ENCODE results near the gene COL1A1.
A peak's percentile ranks its signal among the peaks of the same experiment; 100 is the strongest.

COL1A1 gene

DNA sequence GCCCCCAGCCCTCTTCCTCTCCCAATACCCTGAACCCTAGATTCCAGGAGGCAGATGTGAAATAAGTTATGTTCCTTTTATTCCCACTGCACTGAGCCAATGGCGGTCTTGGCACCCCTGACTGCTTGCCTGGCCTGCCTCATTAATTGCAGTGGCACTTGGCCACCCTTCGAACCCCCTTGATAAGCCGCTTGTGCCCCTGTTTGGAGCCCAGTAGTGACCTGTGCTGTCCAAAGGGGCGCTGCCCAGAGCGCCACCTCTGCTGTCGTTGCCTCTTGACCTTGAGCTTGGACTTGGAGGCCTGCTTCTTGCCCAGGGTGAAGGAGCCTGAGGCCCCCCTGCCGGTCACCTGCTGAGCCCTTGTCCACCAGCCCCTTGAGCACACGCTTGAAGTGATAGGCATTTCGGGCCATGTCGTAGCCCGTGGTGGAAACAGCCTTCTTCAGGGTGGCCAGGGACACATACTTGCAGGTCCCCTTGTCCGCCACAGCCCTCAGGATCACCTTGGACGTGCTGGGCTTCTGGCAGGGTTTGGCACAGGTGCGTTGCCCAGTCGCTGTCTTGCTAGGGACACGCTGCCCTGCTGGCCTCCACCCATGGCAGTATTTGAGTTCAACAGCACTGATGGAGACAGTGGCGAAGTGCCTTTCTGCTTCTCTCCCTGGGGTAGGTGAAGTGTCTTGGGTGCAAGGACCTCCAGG lies 29.9 kb downstream of the COL1A1 start:
- no peak for DNase-seq (ENCODE audit: low read depth)

GRCh38 chr17:50170662-50171370 lies 30.6 kb downstream of the COL1A1 start:
- DNase-seq (ENCODE audit: low read depth) = no peak

- no peak for DNase-seq (ENCODE audit: low read depth)
These were observed 31.5 kb downstream of the COL1A1 start for GRCh38 chr17:50169881-50170459.

GRCh38 chr17:50169121-50169764 lies 32.2 kb downstream of the COL1A1 start:
- DNase-seq (ENCODE audit: low read depth) = no peak

- DNase-seq (ENCODE audit: low read depth) = no peak
These were observed 33.1 kb downstream of the COL1A1 start for GRCh38 chr17:50168319-50168718.

DNA sequence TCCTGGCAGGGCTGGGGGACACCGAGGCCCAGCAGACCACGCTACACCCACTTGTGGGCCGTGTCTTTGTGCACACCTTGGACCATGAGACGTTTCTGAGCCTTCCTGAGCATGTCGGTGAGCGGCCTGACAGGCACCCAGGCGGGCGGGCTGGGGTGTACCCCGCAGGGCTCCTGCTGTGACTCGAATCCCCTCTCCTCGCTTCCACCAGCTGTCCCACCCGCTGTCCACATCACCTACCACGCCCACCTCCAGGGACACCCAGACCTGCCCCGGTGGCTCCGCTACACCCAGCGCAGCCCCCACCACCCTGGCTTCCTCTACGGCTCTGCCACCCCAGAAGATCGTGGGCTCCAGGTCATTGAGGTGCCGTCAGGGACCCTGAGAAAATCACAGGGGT lies 34.1 kb downstream of the COL1A1 start:
- DNase-seq (ENCODE audit: low read depth) = no peak

DNA sequence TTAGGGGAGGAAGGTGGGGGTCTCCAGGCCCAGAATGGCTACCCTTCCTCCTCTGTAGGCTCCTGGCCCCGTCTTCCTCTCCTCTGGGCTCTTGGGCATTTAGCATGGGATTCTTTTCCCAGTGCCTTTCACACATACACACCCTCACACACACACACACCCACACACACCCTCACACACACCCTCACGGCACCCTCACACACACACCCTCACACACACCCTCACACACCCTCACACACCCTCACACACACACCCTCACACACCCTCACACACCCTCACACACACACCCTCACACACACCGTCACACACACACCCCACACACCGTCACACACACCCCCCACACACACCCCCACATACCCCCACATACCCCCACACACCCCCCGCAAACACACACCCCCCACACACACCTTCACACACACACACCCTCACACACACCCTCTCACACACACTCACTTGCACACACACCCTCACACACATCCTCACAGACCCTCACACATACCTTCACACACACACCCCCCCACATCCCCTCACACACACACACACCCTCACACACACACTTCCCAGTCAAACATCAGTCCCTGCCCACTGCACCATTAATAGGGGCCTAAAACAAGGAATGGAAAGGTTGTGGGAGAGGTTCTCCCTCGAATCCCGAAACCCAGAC lies 34.8 kb downstream of the COL1A1 start:
- no peak for DNase-seq (ENCODE audit: low read depth)

DNA sequence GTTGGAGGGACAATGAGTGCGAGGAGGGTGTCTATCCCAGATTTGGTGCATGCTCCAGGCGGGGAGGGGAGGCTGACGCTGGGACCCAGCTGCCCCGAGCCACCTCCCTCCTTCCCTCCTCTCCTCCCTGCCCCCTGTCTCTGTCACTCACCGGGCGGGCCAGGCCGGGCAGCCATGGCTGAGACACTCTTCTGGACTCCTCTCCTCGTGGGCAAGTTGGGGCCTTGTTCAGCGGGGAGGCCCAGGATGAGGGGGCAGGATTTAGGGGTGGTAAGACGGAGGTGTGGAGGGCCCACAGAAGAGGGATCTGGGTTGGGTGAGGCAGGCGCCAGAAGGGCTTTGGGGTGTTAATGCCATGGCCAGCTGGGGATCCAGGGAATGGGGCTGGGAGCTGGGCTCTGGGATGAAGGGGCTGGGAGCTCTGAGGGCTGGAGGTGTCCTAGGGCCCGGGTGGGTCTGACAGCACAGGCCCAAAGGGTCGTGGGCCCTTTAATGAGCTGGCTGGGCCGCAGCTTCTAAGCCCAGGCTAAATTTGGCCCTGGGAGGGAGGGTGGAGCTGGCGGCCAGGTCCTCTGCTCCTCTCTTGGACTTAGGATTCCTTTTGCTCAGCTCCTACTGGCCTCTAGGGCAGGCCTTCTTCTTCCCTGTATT lies 35.4 kb downstream of the COL1A1 start, which contains the start of gene SGCA:
Gene SGCA, plus strand, starts transcription at position 139 of the 651 bp plus-strand sequence. Its CDS starts 36 bp downstream, at position 175.
- DNase-seq (ENCODE audit: low read depth) = no peak

GRCh38 chr17:50165466-50165865 lies 36.0 kb downstream of the COL1A1 start:
- DNase-seq (ENCODE audit: low read depth) = no peak

GRCh38 chr17:50165066-50165465 lies 36.4 kb downstream of the COL1A1 start:
- DNase-seq (ENCODE audit: low read depth) = no peak

DNA sequence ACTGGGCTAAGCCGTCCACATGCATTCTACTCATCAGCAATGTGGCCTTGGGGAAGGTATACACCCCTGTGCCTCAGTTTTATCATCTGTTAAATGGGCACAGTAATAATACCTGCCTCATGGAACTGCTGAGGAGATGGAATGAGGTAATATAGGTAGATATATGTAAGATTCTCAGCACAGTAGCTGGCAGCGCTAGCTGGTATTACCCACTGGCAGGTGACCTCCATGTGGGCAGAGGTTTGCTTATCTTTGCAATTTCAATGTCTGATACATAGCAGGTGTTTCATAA lies 36.8 kb downstream of the COL1A1 start:
- DNase-seq (ENCODE audit: low read depth) = no peak

GRCh38 chr17:50163843-50164696 lies 37.4 kb downstream of the COL1A1 start:
- DNase-seq (ENCODE audit: low read depth) = no peak

GRCh38 chr17:50162466-50163254 lies 38.8 kb downstream of the COL1A1 start:
- no peak for DNase-seq (ENCODE audit: low read depth)

DNA sequence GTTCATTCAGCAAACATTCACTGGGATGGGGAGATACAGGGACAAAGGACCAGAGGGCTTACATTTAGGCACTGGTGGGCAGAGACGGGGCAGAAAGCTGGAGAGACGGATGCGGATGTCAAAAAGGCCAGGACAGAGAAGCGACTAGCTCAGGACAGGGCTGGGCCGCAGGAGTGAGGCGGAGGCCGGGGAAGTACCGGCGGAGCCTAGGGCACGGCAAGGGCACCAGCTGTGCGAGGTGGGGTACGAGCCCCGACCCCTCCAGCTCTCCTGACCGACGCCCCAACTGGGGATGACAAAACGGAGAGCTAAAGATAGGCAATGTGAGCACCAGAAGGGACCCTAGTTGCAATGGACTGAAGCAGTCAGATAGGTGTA lies 39.5 kb downstream of the COL1A1 start:
- DNase-seq (ENCODE audit: low read depth) = no peak

DNA sequence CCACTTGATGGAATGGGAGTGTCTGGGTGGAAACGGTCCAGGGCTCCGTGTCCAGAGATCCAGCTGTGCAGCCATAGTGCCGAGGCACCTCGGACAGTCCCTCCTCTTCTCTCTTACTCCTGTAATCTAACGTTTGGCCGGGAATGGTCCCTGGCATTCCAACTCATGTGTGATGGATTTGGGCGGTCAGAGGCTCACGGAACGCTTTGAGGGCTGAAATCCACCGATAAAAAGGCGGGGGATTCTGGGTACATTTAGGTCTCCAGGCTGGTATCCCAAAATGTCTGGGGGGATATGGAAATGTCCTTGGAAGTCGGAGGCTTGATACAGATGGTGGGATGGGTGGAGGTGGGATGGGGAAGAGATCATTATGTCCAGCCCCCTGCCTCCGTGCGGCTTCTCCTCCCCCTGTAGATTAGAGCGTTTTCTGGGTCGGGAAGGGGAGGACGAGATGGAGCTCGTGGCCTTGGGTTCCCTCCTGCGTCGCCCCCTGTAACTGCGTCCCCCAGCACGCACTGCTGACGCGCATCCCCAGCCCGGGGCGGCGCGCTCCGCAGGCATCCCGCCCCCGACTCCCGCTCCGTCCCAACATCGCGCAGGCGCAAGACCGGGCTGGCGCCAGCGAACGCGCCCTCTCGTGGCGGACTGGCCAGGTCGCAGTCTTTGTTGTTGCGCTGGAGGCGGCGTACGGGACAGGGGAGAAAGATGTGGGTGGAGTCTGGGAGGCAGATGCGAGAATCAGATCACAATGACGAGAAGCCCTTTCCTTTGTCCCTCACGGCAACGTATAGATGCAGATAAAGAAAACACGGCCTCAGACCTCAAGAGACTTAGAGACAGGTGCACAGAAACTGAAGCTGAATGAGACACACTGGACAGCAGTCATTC lies 40.2 kb downstream of the COL1A1 start:
- peak; percentile 93 for DNase-seq (ENCODE audit: low read depth)

- no peak for DNase-seq (ENCODE audit: low read depth)
These were observed 43.5 kb downstream of the COL1A1 start for GRCh38 chr17:50157891-50158290.

GRCh38 chr17:50155115-50155819 lies 46.2 kb downstream of the COL1A1 start:
- no peak for DNase-seq (ENCODE audit: low read depth)

DNA sequence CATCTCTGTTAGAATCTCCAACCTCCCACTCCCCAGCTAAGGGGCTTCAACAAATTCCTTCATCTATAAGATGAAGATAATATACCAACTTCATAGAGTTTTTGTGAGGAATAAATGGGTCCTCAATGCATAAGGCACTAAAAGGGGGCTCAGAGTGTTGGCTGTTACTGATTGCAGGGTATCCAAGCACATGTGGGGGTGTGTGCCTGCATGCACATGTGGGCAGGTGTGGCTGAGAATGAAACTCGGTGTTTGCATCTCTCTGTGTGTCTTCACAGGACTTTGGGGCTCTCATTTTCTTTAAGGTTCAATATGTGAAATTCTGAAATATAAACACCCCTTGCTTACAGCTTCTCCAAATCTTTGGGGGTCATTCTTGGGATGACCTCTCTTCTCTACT lies 46.8 kb downstream of the COL1A1 start:
- no peak for DNase-seq (ENCODE audit: low read depth)

All from stimulated activated CD4-positive, alpha-beta T cell treated with anti-CD3 and anti-CD28 coated beads, Interleukin-2, amount 100 ng/mL, for 4 hours (primary cell).